HG02943 (cell line): ENCODE results near the gene YIPF2.
"Not testable (repeated sequence)": the region's sequence is repeated elsewhere in the genome, so short reads cannot be mapped to it uniquely, and the experiment has no call there.

Experiments
- ATAC-seq: cut with Tn5 transposase; IDR thresholded peaks from one replicate; pipeline ENCODE4 v1.9.1; 2021; ENCODE audit warnings: mild to moderate bottlenecking, low read depth, moderate library complexity; ENCODE audit not compliant: unreplicated experiment

Gene YIPF2

DNA sequence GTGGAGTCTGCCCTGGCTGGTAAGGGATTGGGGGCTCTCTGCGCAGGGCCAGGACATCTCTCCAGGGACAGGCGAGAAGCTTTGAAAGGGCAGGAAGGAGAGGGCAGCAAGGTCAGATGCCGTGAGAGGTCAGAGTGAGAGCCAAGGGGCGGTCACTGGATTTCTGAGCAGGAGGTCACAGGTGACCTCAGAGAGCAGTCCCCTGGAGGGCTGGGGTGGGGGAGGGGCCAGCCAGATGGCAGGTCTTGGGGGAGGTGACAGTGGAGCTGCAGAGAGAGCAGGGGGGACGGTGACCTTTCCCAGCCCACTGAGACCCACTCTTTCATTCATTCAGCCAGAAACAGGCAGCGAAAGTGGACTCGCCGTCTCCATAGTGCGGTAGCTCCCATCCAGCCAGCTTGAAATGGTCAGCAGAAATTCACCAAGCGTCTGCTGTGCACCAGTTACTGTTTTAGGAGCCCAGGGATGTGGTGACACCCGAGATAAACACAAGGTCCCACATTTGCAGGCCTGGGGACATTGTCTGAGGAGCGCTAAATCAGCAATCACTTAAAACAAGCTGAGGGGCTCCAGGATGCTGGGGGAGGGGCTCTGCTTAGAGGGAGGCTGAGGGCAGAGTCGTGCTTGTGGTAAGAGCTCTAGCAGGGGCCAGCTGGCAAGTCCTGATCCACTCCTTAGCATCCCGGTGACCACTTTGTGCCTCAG lies 46.9 kb downstream of the YIPF2 start:
- no peak for ATAC-seq

GRCh38 chr19:10878253-10878652 lies 50.2 kb downstream of the YIPF2 start:
- ATAC-seq: no peak

GRCh38 chr19:10877608-10878007 lies 50.8 kb downstream of the YIPF2 start:
- ATAC-seq: not testable (repeated sequence)

GRCh38 chr19:10876459-10877240 lies 51.8 kb downstream of the YIPF2 start:
- no peak for ATAC-seq

DNA sequence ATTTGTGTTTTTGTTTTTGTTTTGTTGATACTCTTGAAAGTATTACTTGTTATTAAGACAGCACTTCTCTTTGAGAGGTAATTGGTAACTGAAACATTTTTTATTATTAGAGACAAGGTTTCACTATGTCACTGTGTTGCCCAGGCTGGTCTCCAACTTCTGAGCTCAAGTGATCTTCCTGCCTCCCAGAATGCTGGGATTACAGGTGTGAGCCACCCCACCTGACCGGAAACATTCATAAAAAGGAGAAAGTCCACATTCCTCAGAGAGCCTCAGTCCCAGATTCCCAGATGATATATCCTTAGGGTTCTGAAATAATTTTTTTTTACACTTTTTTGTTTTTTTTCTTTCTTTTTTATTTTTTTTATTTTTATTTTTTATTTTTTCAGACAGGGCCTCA lies 54.4 kb downstream of the YIPF2 start:
- ATAC-seq: no peak

- ATAC-seq: no peak
Measured at GRCh38 chr19:10872546-10873107, 55.8 kb downstream of the YIPF2 start.
